Panc1 (cell line): ENCODE data around the gene PDE9A.

Experiments
- CTCF ChIP-seq: fragments of 450-650 bp; IDR thresholded peaks from 2 replicates; pipeline ENCODE4 v1.5.1; 2017; ENCODE audit warnings: mild to moderate bottlenecking
- POLR2AphosphoS5 ChIP-seq: IDR thresholded peaks from 2 replicates; pipeline ENCODE4 v1.6.1; 2012; ENCODE audit warnings: mild to moderate bottlenecking, low read depth, low read length, moderate library complexity
- SIN3A ChIP-seq: IDR thresholded peaks from 2 replicates; pipeline ENCODE4 v1.6.1; 2012; ENCODE audit warnings: low read depth, mild to moderate bottlenecking, low read length, moderate library complexity, borderline replicate concordance; ENCODE audit not compliant: insufficient read depth
- TCF7L2 ChIP-seq: IDR thresholded peaks from 2 replicates; pipeline ENCODE4 v1.6.1; 2011; ENCODE audit warnings: mild to moderate bottlenecking, low read depth, low read length, inconsistent platforms

- TF ChIP-seq CTCF (no peak), POLR2AphosphoS5 (no peak), SIN3A (no peak), TCF7L2 (no peak)
Measured at GRCh38 chr21:42707207-42707830, 53.9 kb downstream of the PDE9A start.
